ENCODE data around the gene GPSM1.

- TF ChIP-seq, protein P1, sequence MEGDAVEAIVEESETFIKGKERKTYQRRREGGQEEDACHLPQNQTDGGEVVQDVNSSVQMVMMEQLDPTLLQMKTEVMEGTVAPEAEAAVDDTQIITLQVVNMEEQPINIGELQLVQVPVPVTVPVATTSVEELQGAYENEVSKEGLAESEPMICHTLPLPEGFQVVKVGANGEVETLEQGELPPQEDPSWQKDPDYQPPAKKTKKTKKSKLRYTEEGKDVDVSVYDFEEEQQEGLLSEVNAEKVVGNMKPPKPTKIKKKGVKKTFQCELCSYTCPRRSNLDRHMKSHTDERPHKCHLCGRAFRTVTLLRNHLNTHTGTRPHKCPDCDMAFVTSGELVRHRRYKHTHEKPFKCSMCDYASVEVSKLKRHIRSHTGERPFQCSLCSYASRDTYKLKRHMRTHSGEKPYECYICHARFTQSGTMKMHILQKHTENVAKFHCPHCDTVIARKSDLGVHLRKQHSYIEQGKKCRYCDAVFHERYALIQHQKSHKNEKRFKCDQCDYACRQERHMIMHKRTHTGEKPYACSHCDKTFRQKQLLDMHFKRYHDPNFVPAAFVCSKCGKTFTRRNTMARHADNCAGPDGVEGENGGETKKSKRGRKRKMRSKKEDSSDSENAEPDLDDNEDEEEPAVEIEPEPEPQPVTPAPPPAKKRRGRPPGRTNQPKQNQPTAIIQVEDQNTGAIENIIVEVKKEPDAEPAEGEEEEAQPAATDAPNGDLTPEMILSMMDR (IDR thresholded peaks at IDR 0.05 in 8 of 11, conservative IDR thresholded peaks at IDR 0.05 in 3 of 11): no peak
- TF ChIP-seq POLR2AphosphoS5 (IDR thresholded peaks at IDR 0.05): no peak
These were observed 3.7 kb downstream of the GPSM1 start for GRCh38 chr9:136331030-136331429.
